OCI-LY3 (cell line): ENCODE data around the gene ZNF518A.

Source experiments
- EZH2phosphoT487 ChIP-seq: fragments of 200-600 bp; shearing (Covaris generic); IDR thresholded peaks from 2 replicates; pipeline ENCODE4 v1.6.1; 2018; ENCODE audit warnings: antibody characterized with exemption, mixed run types, low read depth
- TF ChIP-seq, protein P1 (sequence below): fragments of 200-600, 300-600 bp; sonication (generic); IDR thresholded peaks from 2 replicates; pipeline ENCODE4 v1.5.1; 2014; ENCODE audit warnings: antibody characterized with exemption, low read length, low read depth

DNA sequence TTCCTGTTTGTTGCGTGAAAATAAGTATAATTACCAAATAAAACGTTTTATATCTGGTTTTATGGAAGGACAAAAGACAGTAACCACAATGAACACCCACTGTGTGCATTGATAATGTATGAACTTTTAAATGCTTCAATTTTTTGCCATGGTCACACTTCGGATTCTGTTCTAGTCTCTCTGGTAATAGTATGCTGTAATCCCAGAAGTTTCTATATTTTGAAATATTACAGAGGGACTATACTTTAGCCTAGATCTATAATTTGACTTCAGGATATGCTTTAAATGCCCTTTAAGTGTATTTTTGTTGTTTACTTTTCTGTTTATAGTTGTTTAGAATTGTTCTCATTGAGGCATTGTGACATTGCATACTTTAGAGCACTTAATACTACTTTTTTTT lies 1.5 kb downstream of the ZNF518A start:
- TF ChIP-seq, protein P1, sequence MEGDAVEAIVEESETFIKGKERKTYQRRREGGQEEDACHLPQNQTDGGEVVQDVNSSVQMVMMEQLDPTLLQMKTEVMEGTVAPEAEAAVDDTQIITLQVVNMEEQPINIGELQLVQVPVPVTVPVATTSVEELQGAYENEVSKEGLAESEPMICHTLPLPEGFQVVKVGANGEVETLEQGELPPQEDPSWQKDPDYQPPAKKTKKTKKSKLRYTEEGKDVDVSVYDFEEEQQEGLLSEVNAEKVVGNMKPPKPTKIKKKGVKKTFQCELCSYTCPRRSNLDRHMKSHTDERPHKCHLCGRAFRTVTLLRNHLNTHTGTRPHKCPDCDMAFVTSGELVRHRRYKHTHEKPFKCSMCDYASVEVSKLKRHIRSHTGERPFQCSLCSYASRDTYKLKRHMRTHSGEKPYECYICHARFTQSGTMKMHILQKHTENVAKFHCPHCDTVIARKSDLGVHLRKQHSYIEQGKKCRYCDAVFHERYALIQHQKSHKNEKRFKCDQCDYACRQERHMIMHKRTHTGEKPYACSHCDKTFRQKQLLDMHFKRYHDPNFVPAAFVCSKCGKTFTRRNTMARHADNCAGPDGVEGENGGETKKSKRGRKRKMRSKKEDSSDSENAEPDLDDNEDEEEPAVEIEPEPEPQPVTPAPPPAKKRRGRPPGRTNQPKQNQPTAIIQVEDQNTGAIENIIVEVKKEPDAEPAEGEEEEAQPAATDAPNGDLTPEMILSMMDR = no peak
- TF ChIP-seq EZH2phosphoT487 = no peak
